ENCODE results near the gene PGA3.

- TF ChIP-seq CTCF (IDR thresholded peaks at IDR 0.05) (no peak), EZH2phosphoT487 (IDR thresholded peaks at IDR 0.05) (no peak)
Measured at GRCh38 chr11:61172888-61173287, 30.4 kb upstream of the PGA3 start.

Measured in neural progenitor cell (in vitro differentiated cells).